Duodenal mucosa (tissue), 2 donors: ENCODE measurements around the gene TRAPPC14.

Experiments
- H3K27ac ChIP-seq: one replicate; pipeline ENCODE4 v1.7.0; 2013; ENCODE audit warnings: low read depth, low read length
- H3K27me3 ChIP-seq, 2 donors: one replicate each; pipeline ENCODE4 v1.7.0; 2013; ENCODE audit warnings: low read length in 2 of 2, control low read depth in 1 of 2; ENCODE audit not compliant: insufficient read depth in 2 of 2, control insufficient read depth in 1 of 2
- H3K36me3 ChIP-seq, 2 donors: one replicate each; pipeline ENCODE4 v1.7.0; 2013; ENCODE audit warnings: low read length in 2 of 2, control low read depth in 1 of 2; ENCODE audit not compliant: insufficient read depth in 2 of 2, control insufficient read depth in 1 of 2
- H3K4me1 ChIP-seq, 2 donors: one replicate each; pipeline ENCODE4 v1.7.0; 2013; ENCODE audit warnings: low read length in 2 of 2, control low read depth in 1 of 2; ENCODE audit not compliant: insufficient read depth in 2 of 2, control insufficient read depth in 1 of 2
- H3K4me3 ChIP-seq, 2 donors: one replicate each; pipeline ENCODE4 v1.7.0; 2013; ENCODE audit warnings: low read length in 2 of 2, low read depth in 1 of 2
- H3K9ac ChIP-seq, 2 donors: one replicate each; pipeline ENCODE4 v1.7.0; 2013; ENCODE audit warnings: low read length in 2 of 2, low read depth in 1 of 2
- H3K9me3 ChIP-seq, 2 donors: one replicate each; pipeline ENCODE4 v1.7.0; 2013; ENCODE audit warnings: low read length in 2 of 2, control low read depth in 1 of 2; ENCODE audit not compliant: control insufficient read depth in 1 of 2

The TRAPPC14 gene

GRCh38 chr7:100126239-100126930 lies 32.1 kb downstream of the TRAPPC14 start:
- Histone ChIP-seq H3K4me3 (peak overlapping the region; percentile 95 to 98), H3K27me3 (no peaks in the 10 kb centered on the region)

GRCh38 chr7:100124301-100125230 lies 34.0 kb downstream of the TRAPPC14 start:
- peaks cover 47 to 48% of the 10 kb centered on the region in 2 donors for H3K4me1 ChIP-seq
- no peaks in the 10 kb centered on the region for H3K36me3 ChIP-seq
- peak overlapping the region; percentile 24 to 39 for H3K9ac ChIP-seq
- H3K9me3 ChIP-seq = no peaks in the 10 kb centered on the region
- no peak overlapping the region for H3K27ac ChIP-seq
- no peaks in the 10 kb centered on the region for H3K27me3 ChIP-seq
- peak overlapping the region; percentile 10 to 50 for H3K4me3 ChIP-seq

More at GRCh38 chr7:100126239-100126930, 32.1 kb downstream of the TRAPPC14 start:
- Histone ChIP-seq H3K36me3 (no peaks in the 10 kb centered on the region), H3K27ac (peak overlapping the region; percentile 99), H3K9ac (peak overlapping the region; percentile 96 to 98), H3K9me3 (no peaks in the 10 kb centered on the region), H3K4me1 (peaks cover 35 to 43% of the 10 kb centered on the region in 2 donors)

GRCh38 chr7:100122568-100122967 lies 36.0 kb downstream of the TRAPPC14 start:
- no peaks in the 10 kb centered on the region for H3K27me3 ChIP-seq
- no peak overlapping the region for H3K9ac ChIP-seq
- no peaks in the 10 kb centered on the region for H3K36me3 ChIP-seq
- H3K27ac ChIP-seq = no peak overlapping the region
- no peaks in the 10 kb centered on the region for H3K9me3 ChIP-seq
- peaks cover 43 to 44% of the 10 kb centered on the region in 2 donors for H3K4me1 ChIP-seq
- H3K4me3 ChIP-seq = no peak overlapping the region

- H3K4me3 ChIP-seq = peak overlapping the region in 1 of 2 donors; percentile 13
- no peaks in the 10 kb centered on the region for H3K27me3 ChIP-seq
- no peak overlapping the region for H3K9ac ChIP-seq
- H3K4me1 ChIP-seq = peaks cover 43 to 44% of the 10 kb centered on the region in 2 donors
- no peaks in the 10 kb centered on the region for H3K9me3 ChIP-seq
- no peak overlapping the region for H3K27ac ChIP-seq
- H3K36me3 ChIP-seq = no peaks in the 10 kb centered on the region
Measured at GRCh38 chr7:100122067-100122466, 36.5 kb downstream of the TRAPPC14 start.

- Histone ChIP-seq H3K27ac (no peak overlapping the region), H3K9ac (peak overlapping the region; percentile 1 to 64)
Measured at GRCh38 chr7:100120733-100121036, 37.8 kb downstream of the TRAPPC14 start.

GRCh38 chr7:100119970-100120732 lies 38.4 kb downstream of the TRAPPC14 start:
- H3K9ac ChIP-seq = peak overlapping the region; percentile 45 to 64
- H3K36me3 ChIP-seq = no peaks in the 10 kb centered on the region
- no peak overlapping the region for H3K27ac ChIP-seq
- H3K4me3 ChIP-seq = peak overlapping the region; percentile 95 to 98
- H3K27me3 ChIP-seq = no peaks in the 10 kb centered on the region
- H3K9me3 ChIP-seq = no peaks in the 10 kb centered on the region
- peaks cover 39% of the 10 kb centered on the region in 2 donors for H3K4me1 ChIP-seq

More at GRCh38 chr7:100120733-100121036, 37.8 kb downstream of the TRAPPC14 start:
- H3K4me1 ChIP-seq = peaks cover 43 to 44% of the 10 kb centered on the region in 2 donors
- no peaks in the 10 kb centered on the region for H3K36me3 ChIP-seq
- peak overlapping the region; percentile 95 to 98 for H3K4me3 ChIP-seq
- no peaks in the 10 kb centered on the region for H3K9me3 ChIP-seq
- no peaks in the 10 kb centered on the region for H3K27me3 ChIP-seq

GRCh38 chr7:100119072-100119969 lies 39.2 kb downstream of the TRAPPC14 start, which contains the start of the genes CNPY4 and TAF6:
TSS of gene CNPY4 (plus strand) at chr7:100119634. CDS start at chr7:100119745, 111 bp downstream.
TSS of gene TAF6 (minus strand) at chr7:100119358. CDS start at chr7:100114209, 5,149 bp downstream.
- H3K27me3 ChIP-seq = no peaks in the 10 kb centered on the region
- peaks cover 30 to 31% of the 10 kb centered on the region in 2 donors for H3K4me1 ChIP-seq
- H3K4me3 ChIP-seq = peak within 1 kb of the TSS; percentile 95 to 98
- no peaks in the 10 kb centered on the region for H3K36me3 ChIP-seq
- peak within 1 kb of the TSS; percentile 45 to 64 for H3K9ac ChIP-seq
- no peaks in the 10 kb centered on the region for H3K9me3 ChIP-seq
- H3K27ac ChIP-seq = peak within 1 kb of the TSS; percentile 41

- Histone ChIP-seq H3K27ac (no peak overlapping the region), H3K4me3 (peak overlapping the region; percentile 95 to 98), H3K9me3 (no peaks in the 10 kb centered on the region), H3K27me3 (no peaks in the 10 kb centered on the region), H3K4me1 (peaks cover 28% of the 10 kb centered on the region in 2 donors), H3K36me3 (peaks cover 0 to 6% of the 10 kb centered on the region in 2 donors), H3K9ac (peak overlapping the region; percentile 45 to 64)
Measured at GRCh38 chr7:100118388-100119071, 40.0 kb downstream of the TRAPPC14 start.
